ENCODE measurements around the gene SMYD4.

- TF ChIP-seq, protein P1, sequence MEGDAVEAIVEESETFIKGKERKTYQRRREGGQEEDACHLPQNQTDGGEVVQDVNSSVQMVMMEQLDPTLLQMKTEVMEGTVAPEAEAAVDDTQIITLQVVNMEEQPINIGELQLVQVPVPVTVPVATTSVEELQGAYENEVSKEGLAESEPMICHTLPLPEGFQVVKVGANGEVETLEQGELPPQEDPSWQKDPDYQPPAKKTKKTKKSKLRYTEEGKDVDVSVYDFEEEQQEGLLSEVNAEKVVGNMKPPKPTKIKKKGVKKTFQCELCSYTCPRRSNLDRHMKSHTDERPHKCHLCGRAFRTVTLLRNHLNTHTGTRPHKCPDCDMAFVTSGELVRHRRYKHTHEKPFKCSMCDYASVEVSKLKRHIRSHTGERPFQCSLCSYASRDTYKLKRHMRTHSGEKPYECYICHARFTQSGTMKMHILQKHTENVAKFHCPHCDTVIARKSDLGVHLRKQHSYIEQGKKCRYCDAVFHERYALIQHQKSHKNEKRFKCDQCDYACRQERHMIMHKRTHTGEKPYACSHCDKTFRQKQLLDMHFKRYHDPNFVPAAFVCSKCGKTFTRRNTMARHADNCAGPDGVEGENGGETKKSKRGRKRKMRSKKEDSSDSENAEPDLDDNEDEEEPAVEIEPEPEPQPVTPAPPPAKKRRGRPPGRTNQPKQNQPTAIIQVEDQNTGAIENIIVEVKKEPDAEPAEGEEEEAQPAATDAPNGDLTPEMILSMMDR (IDR thresholded peaks at IDR 0.05 in 4 of 5, conservative IDR thresholded peaks at IDR 0.05 in 1 of 5) = no peak
- TF ChIP-seq POLR2A (IDR thresholded peaks at IDR 0.05) = no peak
Observed at GRCh38 chr17:1807890-1808289, 21.8 kb downstream of the SMYD4 start.
